HG02885 (cell line): ENCODE measurements around the gene BCAS4.

Experiments
- ATAC-seq: cut with Tn5 transposase; IDR thresholded peaks from one replicate; pipeline ENCODE4 v1.9.1; 2021; ENCODE audit warnings: mild to moderate bottlenecking; ENCODE audit not compliant: unreplicated experiment, poor library complexity

BCAS4 gene

GRCh38 chr20:50898475-50898874 lies 103.6 kb downstream of the BCAS4 start:
- no peak for ATAC-seq

- ATAC-seq, result no peak
Observed at GRCh38 chr20:50900261-50900660, 105.4 kb downstream of the BCAS4 start.

GRCh38 chr20:50901301-50901700 lies 106.4 kb downstream of the BCAS4 start:
- no peak for ATAC-seq

- ATAC-seq, result no peak
Observed at GRCh38 chr20:50903353-50904051, 108.6 kb downstream of the BCAS4 start.

- ATAC-seq, result no peak
Observed at GRCh38 chr20:50904067-50904570, 109.3 kb downstream of the BCAS4 start.

GRCh38 chr20:50909413-50909812 lies 114.6 kb downstream of the BCAS4 start:
- no peak for ATAC-seq

GRCh38 chr20:50911030-50911429 lies 116.2 kb downstream of the BCAS4 start:
- ATAC-seq, result peak; percentile 4

GRCh38 chr20:50911716-50912115 lies 116.9 kb downstream of the BCAS4 start:
- ATAC-seq, result peak; percentile 50

GRCh38 chr20:50913690-50914375 lies 119.0 kb downstream of the BCAS4 start:
- ATAC-seq, result no peak

- ATAC-seq, result no peak
Observed at GRCh38 chr20:50915424-50915823, 120.6 kb downstream of the BCAS4 start.

GRCh38 chr20:50916257-50916656 lies 121.4 kb downstream of the BCAS4 start:
- ATAC-seq, result no peak

- ATAC-seq, result no peak
Observed at GRCh38 chr20:50916934-50917333, 122.1 kb downstream of the BCAS4 start.

GRCh38 chr20:50918403-50918802 lies 123.5 kb downstream of the BCAS4 start:
- ATAC-seq, result no peak

GRCh38 chr20:50919567-50919966 lies 124.7 kb downstream of the BCAS4 start:
- ATAC-seq, result no peak

GRCh38 chr20:50920997-50921396 lies 126.1 kb downstream of the BCAS4 start:
- no peak for ATAC-seq

- ATAC-seq, result no peak
Observed at GRCh38 chr20:50921803-50922501, 127.1 kb downstream of the BCAS4 start.

GRCh38 chr20:50924261-50924920 lies 129.5 kb downstream of the BCAS4 start:
- no peak for ATAC-seq

- ATAC-seq, result no peak
Observed at GRCh38 chr20:50926530-50926929, 131.7 kb downstream of the BCAS4 start.
